ENCODE data around the gene LANCL2.

DNA sequence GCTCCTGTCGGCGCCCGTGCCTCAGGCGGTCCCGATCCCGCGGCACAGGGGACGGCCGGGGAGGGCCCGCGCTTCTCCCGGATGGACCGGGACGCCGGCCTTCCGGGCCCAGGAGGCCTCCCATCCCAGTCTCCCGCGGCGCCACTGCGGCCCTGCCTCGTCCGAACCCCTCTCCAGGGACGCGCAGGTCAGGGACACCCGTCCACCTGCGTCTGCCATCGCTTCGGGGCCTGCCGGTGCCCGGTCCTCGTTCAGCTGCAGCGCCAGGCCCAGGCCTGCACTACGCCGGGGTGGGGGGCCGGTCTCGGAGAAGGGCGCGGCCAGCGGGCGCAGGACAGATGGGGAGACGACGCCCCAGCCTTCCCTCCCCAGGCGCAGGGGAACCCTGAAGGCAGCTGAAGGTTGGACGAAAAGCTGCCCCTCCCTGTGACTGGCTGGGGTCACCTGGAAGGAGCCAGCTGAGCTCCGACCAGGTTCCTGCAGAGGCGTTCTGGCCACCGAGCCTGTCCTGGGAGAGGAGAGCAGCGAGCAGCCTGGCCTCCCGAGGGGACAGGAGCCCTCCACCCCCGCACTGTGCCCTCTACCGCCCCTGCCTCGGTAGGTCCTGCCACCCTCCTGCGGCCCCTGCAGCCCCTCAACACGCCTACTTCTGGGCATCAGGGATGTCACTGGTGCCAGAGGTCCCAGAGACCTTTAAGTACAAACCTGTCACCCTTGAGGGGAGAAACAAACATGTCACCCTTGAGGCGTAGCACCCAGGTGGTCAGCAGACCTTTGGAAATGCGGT, 84.3 kb downstream of the LANCL2 start:
- TF ChIP-seq, protein P1, sequence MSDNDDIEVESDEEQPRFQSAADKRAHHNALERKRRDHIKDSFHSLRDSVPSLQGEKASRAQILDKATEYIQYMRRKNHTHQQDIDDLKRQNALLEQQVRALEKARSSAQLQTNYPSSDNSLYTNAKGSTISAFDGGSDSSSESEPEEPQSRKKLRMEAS (IDR thresholded peaks at IDR 0.05) = no peak
- TF ChIP-seq, protein P2, sequence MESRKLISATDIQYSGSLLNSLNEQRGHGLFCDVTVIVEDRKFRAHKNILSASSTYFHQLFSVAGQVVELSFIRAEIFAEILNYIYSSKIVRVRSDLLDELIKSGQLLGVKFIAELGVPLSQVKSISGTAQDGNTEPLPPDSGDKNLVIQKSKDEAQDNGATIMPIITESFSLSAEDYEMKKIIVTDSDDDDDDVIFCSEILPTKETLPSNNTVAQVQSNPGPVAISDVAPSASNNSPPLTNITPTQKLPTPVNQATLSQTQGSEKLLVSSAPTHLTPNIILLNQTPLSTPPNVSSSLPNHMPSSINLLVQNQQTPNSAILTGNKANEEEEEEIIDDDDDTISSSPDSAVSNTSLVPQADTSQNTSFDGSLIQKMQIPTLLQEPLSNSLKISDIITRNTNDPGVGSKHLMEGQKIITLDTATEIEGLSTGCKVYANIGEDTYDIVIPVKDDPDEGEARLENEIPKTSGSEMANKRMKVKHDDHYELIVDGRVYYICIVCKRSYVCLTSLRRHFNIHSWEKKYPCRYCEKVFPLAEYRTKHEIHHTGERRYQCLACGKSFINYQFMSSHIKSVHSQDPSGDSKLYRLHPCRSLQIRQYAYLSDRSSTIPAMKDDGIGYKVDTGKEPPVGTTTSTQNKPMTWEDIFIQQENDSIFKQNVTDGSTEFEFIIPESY (IDR thresholded peaks at IDR 0.05; ENCODE audit: extremely low read depth, insufficient replicate concordance, low read length) = no peak
- TF ChIP-seq, protein P3, sequence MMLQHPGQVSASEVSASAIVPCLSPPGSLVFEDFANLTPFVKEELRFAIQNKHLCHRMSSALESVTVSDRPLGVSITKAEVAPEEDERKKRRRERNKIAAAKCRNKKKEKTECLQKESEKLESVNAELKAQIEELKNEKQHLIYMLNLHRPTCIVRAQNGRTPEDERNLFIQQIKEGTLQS (IDR thresholded peaks at IDR 0.05) = no peak
- TF ChIP-seq EZH2phosphoT487 (IDR thresholded peaks at IDR 0.05; ENCODE audit: borderline replicate concordance) (no peak), ZFX (IDR thresholded peaks at IDR 0.05) (no peak), YY1 (IDR thresholded peaks at IDR 0.05; ENCODE audit: extremely low read depth, insufficient replicate concordance, low read depth, low read length) (no peak), SP1 (IDR thresholded peaks at IDR 0.05; ENCODE audit: low read depth) (no peak)
- TF ChIP-seq, protein P4, sequence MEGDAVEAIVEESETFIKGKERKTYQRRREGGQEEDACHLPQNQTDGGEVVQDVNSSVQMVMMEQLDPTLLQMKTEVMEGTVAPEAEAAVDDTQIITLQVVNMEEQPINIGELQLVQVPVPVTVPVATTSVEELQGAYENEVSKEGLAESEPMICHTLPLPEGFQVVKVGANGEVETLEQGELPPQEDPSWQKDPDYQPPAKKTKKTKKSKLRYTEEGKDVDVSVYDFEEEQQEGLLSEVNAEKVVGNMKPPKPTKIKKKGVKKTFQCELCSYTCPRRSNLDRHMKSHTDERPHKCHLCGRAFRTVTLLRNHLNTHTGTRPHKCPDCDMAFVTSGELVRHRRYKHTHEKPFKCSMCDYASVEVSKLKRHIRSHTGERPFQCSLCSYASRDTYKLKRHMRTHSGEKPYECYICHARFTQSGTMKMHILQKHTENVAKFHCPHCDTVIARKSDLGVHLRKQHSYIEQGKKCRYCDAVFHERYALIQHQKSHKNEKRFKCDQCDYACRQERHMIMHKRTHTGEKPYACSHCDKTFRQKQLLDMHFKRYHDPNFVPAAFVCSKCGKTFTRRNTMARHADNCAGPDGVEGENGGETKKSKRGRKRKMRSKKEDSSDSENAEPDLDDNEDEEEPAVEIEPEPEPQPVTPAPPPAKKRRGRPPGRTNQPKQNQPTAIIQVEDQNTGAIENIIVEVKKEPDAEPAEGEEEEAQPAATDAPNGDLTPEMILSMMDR (IDR thresholded peaks at IDR 0.05 in 2 of 3, conservative IDR thresholded peaks at IDR 0.05 in 1 of 3; ENCODE audit: borderline replicate concordance in 1 of 3, insufficient read depth in 1 of 3, low read depth in 2 of 3, low read length in 2 of 3) = no peak

All from HCT116 (cell line).